ENCODE results near the gene WNT9B. TPM values are rescaled to one million over a fixed set of nuclear protein-coding genes. Genes with fewer than 3 reads are reported as not detected.

WNT9B gene
- not detected in 2 replicates for total RNA-seq

GRCh38 chr17:46851029-46851741, at the start of gene WNT9B:
Gene WNT9B, plus strand, starts transcription at chr17:46851583. Its CDS starts 56 bp downstream, at chr17:46851639.

GRCh38 chr17:46818316-46818928, 33.0 kb upstream of the WNT9B start, which contains the start of gene WNT3:
Gene WNT3, minus strand, starts transcription at chr17:46818692. Its CDS starts 95 bp downstream, at chr17:46818597.

GRCh38 chr17:46922804-46923635, 71.6 kb downstream of the WNT9B start, which contains the start of gene GOSR2:
Gene GOSR2, plus strand, starts transcription at chr17:46923160. Its CDS starts 33 bp downstream, at chr17:46923193.

Other genes starting within 250 kb of the WNT9B start
- gene WNT3, start 32.9 kb upstream of the WNT9B start, total RNA-seq: 0.05 and 0.56 TPM in 2 replicates
- gene GOSR2, start 71.6 kb downstream of the WNT9B start, total RNA-seq: 33.2 and 37.9 TPM in 2 replicates
- gene RPRML, start 127.7 kb downstream of the WNT9B start, total RNA-seq: not detected in 2 replicates

Data from cardiac ventricle fibroblast (primary cell).